ENCODE results near the gene BORCS8. TPM values are rescaled to one million over a fixed set of nuclear protein-coding genes. Genes with fewer than 3 reads are reported as not detected.

Gene BORCS8
- polyA plus RNA-seq, 2 of the 4 experiments (the other 2 are of a cell fraction), result 9.1 to 10.6 TPM

- ATAC-seq (peak in 1 of 2 experiments; percentile 50; a peak in 2 of 6 replicates), DNase-seq (ENCODE audit: low read depth in 1 of 2, low spot score in 1 of 2) (peak; percentile 21 to 78), FAIRE-seq (no peak)
- ChIA-PET CTCF (interaction anchor here (1.2 to 3.3 kb wide), 2 partner anchors 8 to 15 kb away, joined by 3 to 13 read pairs; no protein-coding TSS in a partner anchor), POLR2A (no interaction called here)
- Histone ChIP-seq H3K4me3 (no peak overlapping the region), H3K4me2 (peak overlapping the region; percentile 28; the same call in 1 of the 3 replicates), H3K4me1 (no peaks in the 10 kb centered on the region), H3K27ac (no peak overlapping the region), H3K9me3 (no peaks in the 10 kb centered on the region)
- WGBS (ENCODE audit: missing lambda C conversion rate), result 3% methylated on average over 4 of the region's 4 CpGs
- TF ChIP-seq HES2 (IDR thresholded peaks at IDR 0.05) (no peak), NFE2L2 (conservative IDR thresholded peaks at IDR 0.05; ENCODE audit: low read length) (no peak), ZSCAN20 (CRISPR knock-in tag; IDR thresholded peaks at IDR 0.05) (no peak), FOSL2 (IDR thresholded peaks at IDR 0.05) (no peak), FOSL2 (CRISPR knock-in tag; IDR thresholded peaks at IDR 0.05) (no peak), MAFK (IDR thresholded peaks at IDR 0.05; ENCODE audit: partially characterized antibody) (peak; percentile 58), FOSB (CRISPR knock-in tag; IDR thresholded peaks at IDR 0.05) (no peak), TFCP2L1 (CRISPR knock-in tag; IDR thresholded peaks at IDR 0.05) (no peak)
Observed at GRCh38 chr19:19217099-19217498, 25.1 kb upstream of the BORCS8 start.

DNA sequence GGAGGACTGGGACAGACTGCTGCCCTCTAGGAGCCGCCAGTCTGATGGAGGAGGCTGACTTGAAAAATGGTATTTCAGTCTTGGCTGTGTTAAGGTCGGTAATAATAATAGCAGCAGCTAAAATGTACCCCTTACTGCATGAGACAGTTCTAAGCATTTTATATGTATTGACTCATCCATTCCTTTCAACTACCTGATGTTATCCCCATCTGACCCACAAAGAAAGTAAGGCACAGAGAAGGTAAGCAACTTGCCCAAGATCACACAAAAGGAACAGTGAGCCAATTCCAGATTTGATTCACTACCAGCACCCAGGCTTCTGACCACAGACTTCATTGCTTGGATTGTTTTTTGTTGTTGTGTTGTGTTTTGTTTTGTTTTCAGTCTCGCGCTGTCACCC is 23.8 kb upstream of the BORCS8 start:
- Histone ChIP-seq H3K4me1 (no peaks in the 10 kb centered on the region), H3K4me2 (no peak overlapping the region), H3K4me3 (no peak overlapping the region), H3K9me3 (no peaks in the 10 kb centered on the region), H3K27ac (no peak overlapping the region)
- ATAC-seq, result no peak
- ChIA-PET CTCF (interaction anchor here (3.3 kb wide), 1 partner anchor 9 kb away, joined by 13 read pairs; no protein-coding TSS in a partner anchor), POLR2A (no interaction called here)
- WGBS (ENCODE audit: missing lambda C conversion rate), result 36% methylated on average over 4 of the region's 4 CpGs
- DNase-seq (ENCODE audit: low read depth in 1 of 2, low spot score in 1 of 2), result no peak
- TF ChIP-seq PBX3 (IDR thresholded peaks at IDR 0.05) (no peak), TP53 (CRISPR knock-in tag; IDR thresholded peaks at IDR 0.05) (no peak), MAZ (IDR thresholded peaks at IDR 0.05; ENCODE audit: borderline replicate concordance, low read depth, low read length) (no peak), JUN (IDR thresholded peaks at IDR 0.05) (no peak), JUNB (IDR thresholded peaks at IDR 0.05) (no peak), HES2 (IDR thresholded peaks at IDR 0.05) (no peak), FOSB (CRISPR knock-in tag; IDR thresholded peaks at IDR 0.05) (no peak), TFCP2L1 (CRISPR knock-in tag; IDR thresholded peaks at IDR 0.05) (no peak)
- FAIRE-seq, result no peak

DNA sequence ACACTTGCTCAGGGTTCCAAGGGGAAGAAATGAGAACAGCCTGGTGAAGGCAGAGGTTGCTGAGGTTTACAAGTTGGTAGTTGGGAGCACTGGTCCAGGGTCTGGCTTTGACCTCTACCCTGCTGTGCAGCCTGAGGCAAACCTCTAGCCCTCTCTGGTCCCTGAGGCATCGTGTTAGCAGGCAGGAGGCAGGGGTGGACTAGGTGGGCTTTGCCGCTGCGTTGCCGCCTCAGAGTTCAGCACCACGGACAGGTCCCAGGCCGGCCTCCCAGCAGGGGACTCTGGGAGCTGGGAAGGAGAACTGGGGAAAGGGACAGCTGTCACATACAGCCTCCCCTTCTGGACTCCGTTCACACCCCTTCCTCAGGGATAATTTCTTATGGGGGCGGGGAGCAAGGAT is 22.9 kb upstream of the BORCS8 start:
- CTCF ChIA-PET, result interaction anchor here (3.3 kb wide), 1 partner anchor 10 kb away, joined by 13 read pairs; no protein-coding TSS in a partner anchor
- Histone ChIP-seq H3K4me2 (no peak overlapping the region), H3K4me3 (no peak overlapping the region), H3K27ac (no peak overlapping the region), H3K9me3 (no peaks in the 10 kb centered on the region), H3K4me1 (no peaks in the 10 kb centered on the region)
- TF ChIP-seq NPAS2 (CRISPR knock-in tag; IDR thresholded peaks at IDR 0.05; ENCODE audit: borderline replicate concordance), result no peak
- peak; percentile 52 for TF ChIP-seq ZFP36 (IDR thresholded peaks at IDR 0.05; ENCODE audit: borderline replicate concordance, partially characterized antibody)
- no peak for TF ChIP-seq FOSB (CRISPR knock-in tag; IDR thresholded peaks at IDR 0.05)
- TF ChIP-seq REST (IDR thresholded peaks at IDR 0.05), result peak; percentile 93
- no peak for TF ChIP-seq BHLHE40 (IDR thresholded peaks at IDR 0.05; ENCODE audit: low read depth, low read length)
- TF ChIP-seq CBX2 (IDR thresholded peaks at IDR 0.05; ENCODE audit: borderline replicate concordance, low read depth), result no peak
- POLR2A ChIA-PET, result no interaction called here
- FAIRE-seq, result no peak
- no peak for DNase-seq (ENCODE audit: low read depth in 1 of 2, low spot score in 1 of 2)
- 0% methylated on average over 3 of the region's 8 CpGs for WGBS (ENCODE audit: missing lambda C conversion rate)
- peak; percentile 51 to 71; a peak in 4 of 6 replicates for ATAC-seq

Data from A549 (cell line).